Measurements from ENCODE around the gene GLT6D1.

The GLT6D1 gene

DNA sequence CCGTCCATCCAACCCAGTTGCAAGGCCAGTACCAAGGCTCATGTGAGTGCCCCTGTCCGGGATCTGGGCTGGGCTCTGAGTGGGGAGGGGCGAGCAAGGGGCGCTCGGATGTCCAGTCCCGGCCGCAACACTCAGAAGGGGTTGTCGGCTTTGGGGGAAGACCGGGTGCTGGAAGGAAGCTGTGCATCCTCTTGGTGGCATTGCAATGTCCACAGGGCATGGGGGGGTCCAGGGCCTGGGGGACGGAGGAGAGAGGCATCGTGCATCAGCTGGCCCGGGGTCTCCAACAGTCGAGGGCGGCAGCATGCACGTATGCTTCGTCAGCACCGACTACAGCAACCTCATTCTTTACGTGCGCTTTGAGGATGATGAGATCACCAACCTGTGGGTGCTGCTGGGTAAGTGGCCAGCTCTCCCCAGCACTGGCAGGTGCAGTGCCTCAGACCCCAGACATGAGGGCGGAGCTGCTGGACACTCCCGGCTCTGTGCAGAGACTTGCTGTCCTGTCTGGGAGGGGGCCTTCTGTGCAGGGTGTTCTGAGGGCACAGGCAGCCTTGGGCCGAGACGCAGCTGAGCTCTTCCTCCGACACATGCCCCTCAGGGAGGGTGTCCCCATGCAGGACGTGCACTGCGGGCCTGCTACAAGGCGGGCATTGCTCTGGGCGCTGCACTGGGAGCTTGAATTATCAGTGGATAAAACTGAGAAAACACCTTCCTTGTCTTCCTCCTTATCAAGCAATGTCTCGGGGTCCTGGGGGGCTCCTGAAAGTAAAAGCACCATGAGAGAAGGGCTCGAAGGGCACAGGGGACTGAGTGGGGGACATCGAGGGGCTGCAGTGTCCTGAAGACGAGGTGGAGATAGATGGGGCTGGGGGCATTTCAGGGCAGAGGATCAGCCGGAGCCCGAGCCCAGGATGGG lies 22.5 kb downstream of the GLT6D1 start:
- Histone ChIP-seq H3K4me3 (ENCODE audit: insufficient read depth, low read length, poor library complexity, severe bottlenecking) (no peak overlapping the region), H3K27ac (ENCODE audit: low read depth, low read length) (no peak overlapping the region), H3K9ac (ENCODE audit: low read length) (no peak overlapping the region), H3K4me2 (ENCODE audit: low read depth, low read length, poor library complexity, severe bottlenecking) (no peak overlapping the region), H2AFZ (ENCODE audit: low read depth, low read length, severe bottlenecking) (no peak overlapping the region), H3K9me3 (ENCODE audit: insufficient read depth, low read length) (no peaks in the 10 kb centered on the region), H3K79me2 (ENCODE audit: insufficient read depth, low read length) (no peaks in the 10 kb centered on the region), H3F3A (ENCODE audit: insufficient read depth) (no peaks in the 10 kb centered on the region), H3K36me3 (ENCODE audit: low read length) (no peaks in the 10 kb centered on the region), H3K9me2 (replicated peaks; ENCODE audit: insufficient read depth, low read length) (no peaks in the 10 kb centered on the region), H4K20me1 (ENCODE audit: low read depth, low read length) (no peaks in the 10 kb centered on the region), H3K27me3 (ENCODE audit: low read length) (no peaks in the 10 kb centered on the region)
- TF ChIP-seq EZH2phosphoT487 (conservative IDR thresholded peaks at IDR 0.05; ENCODE audit: low read length) (no peak), CTCF (IDR thresholded peaks at IDR 0.05; ENCODE audit: insufficient read depth, low read length, poor library complexity, severe bottlenecking) (no peak)

DNA sequence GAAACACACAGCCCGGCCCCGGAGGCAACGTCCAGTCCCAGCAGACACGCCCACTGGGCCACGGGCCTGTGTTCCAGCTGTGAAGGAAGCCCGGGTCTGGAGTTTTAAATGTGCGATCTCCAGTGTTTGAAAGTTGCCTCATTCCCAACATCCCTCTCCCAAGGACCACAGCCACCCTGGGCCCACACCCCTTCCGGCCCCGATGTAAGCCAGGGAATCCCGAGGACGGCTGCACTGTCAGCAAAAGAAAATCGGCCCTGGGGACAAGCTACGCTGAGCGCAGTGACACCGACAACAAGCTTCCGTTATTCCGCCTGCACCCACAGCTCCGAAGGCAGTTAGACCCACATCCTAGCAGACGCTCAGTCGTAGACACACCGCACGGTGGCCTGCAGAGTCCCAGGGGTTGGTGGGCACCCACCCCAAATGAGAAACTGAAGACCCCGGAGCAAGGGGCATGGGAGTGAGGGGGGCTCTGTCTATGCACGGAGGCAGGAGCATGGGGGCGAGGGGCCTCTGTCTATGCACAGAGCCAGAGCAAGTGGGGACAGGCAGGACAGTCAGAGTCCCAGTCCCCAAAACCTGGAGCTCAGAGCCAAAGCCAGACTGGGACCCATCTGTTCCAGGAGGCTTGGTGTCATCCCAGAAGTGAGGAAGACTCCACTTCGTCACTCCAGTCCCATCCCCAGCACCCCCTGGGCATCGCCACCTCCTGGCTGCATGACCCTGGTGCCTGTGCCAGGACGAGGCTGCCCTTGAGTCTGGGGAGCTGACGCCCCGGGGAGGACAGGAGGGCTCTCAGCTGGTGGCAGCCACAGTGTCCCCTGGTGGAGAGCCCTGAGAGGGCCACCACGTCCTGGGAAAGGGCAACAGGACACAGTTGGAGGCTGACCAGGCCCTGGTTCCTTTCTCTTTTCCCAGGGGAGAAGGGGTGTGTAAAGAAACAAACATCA lies 23.4 kb downstream of the GLT6D1 start:
- Histone ChIP-seq H3F3A (ENCODE audit: insufficient read depth) (no peaks in the 10 kb centered on the region), H3K9me3 (ENCODE audit: insufficient read depth, low read length) (no peaks in the 10 kb centered on the region), H3K4me3 (ENCODE audit: insufficient read depth, low read length, poor library complexity, severe bottlenecking) (no peak overlapping the region), H3K9me2 (replicated peaks; ENCODE audit: insufficient read depth, low read length) (no peaks in the 10 kb centered on the region), H3K27ac (ENCODE audit: low read depth, low read length) (no peak overlapping the region), H3K9ac (ENCODE audit: low read length) (no peak overlapping the region), H4K20me1 (ENCODE audit: low read depth, low read length) (no peaks in the 10 kb centered on the region), H3K79me2 (ENCODE audit: insufficient read depth, low read length) (no peaks in the 10 kb centered on the region), H3K27me3 (ENCODE audit: low read length) (no peaks in the 10 kb centered on the region), H3K36me3 (ENCODE audit: low read length) (no peaks in the 10 kb centered on the region), H3K4me2 (ENCODE audit: low read depth, low read length, poor library complexity, severe bottlenecking) (no peak overlapping the region), H2AFZ (ENCODE audit: low read depth, low read length, severe bottlenecking) (no peak overlapping the region)
- TF ChIP-seq EZH2phosphoT487 (conservative IDR thresholded peaks at IDR 0.05; ENCODE audit: low read length), result no peak

- no peak overlapping the region for H3K4me2 ChIP-seq (ENCODE audit: low read depth, low read length, poor library complexity, severe bottlenecking)
These were observed 24.3 kb downstream of the GLT6D1 start for GRCh38 chr9:135614821-135615665.

More at GRCh38 chr9:135614821-135615665, 24.3 kb downstream of the GLT6D1 start:
- Histone ChIP-seq H3K9ac (ENCODE audit: low read length) (no peak overlapping the region), H3K4me3 (ENCODE audit: insufficient read depth, low read length, poor library complexity, severe bottlenecking) (no peak overlapping the region), H3K36me3 (ENCODE audit: low read length) (no peaks in the 10 kb centered on the region), H3K79me2 (ENCODE audit: insufficient read depth, low read length) (no peaks in the 10 kb centered on the region), H3K9me2 (replicated peaks; ENCODE audit: insufficient read depth, low read length) (no peaks in the 10 kb centered on the region), H3K27ac (ENCODE audit: low read depth, low read length) (no peak overlapping the region), H4K20me1 (ENCODE audit: low read depth, low read length) (no peaks in the 10 kb centered on the region), H3K27me3 (ENCODE audit: low read length) (no peaks in the 10 kb centered on the region), H3K9me3 (ENCODE audit: insufficient read depth, low read length) (no peaks in the 10 kb centered on the region), H2AFZ (ENCODE audit: low read depth, low read length, severe bottlenecking) (no peak overlapping the region), H3F3A (ENCODE audit: insufficient read depth) (no peaks in the 10 kb centered on the region)
- TF ChIP-seq CTCF (IDR thresholded peaks at IDR 0.05; ENCODE audit: insufficient read depth, low read length, poor library complexity, severe bottlenecking) (no peak), EZH2phosphoT487 (conservative IDR thresholded peaks at IDR 0.05; ENCODE audit: low read length) (no peak)

Data from SU-DHL-6 (cell line).